Naive thymus-derived CD4-positive, alpha-beta T cell (primary cell): ENCODE results near the gene DAGLA. TPM values are rescaled to one million over a fixed set of nuclear protein-coding genes. Genes with fewer than 3 reads are reported as not detected.
A peak's percentile ranks its signal among the peaks of the same experiment; 100 is the strongest.
"Not testable (repeated sequence)": the region's sequence is repeated elsewhere in the genome, so short reads cannot be mapped to it uniquely, and the experiment has no call there.

ENCODE experiments used
- ATAC-seq: fragments of 150-1000 bp; cut with Tn5 transposase; 2 replicates; pipeline ENCODE4 v1.10.0; 2021; ENCODE audit warnings: mild to moderate bottlenecking, moderate library complexity
- CTCF ChIA-PET: fragments of 350-600 bp; sonication (Branson Sonifier 250); formaldehyde crosslinking; loops from one replicate; lab custom pipeline; 2021; ENCODE audit warnings: antibody characterized with exemption; lab: Charles Lee
- POLR2A ChIA-PET: fragments of 350-600 bp; sonication (Branson Sonifier 250); formaldehyde crosslinking; loops from one replicate; lab custom pipeline; 2021; ENCODE audit warnings: antibody characterized with exemption, inconsistent platforms; lab: Charles Lee
- DNase-seq, 9 donors: peaks; one replicate each; pipeline versions ENCODE4 v3.0.0 to v3.0.0-alpha.2; 2020 to 2022; ENCODE audit warnings: mixed read lengths in 1 of 9
- H3K27ac ChIP-seq: one replicate; pipeline ENCODE4 v1.7.0; 2013; ENCODE audit warnings: mild to moderate bottlenecking, low read depth, low read length, moderate library complexity
- H3K27me3 ChIP-seq, 2 donors: one replicate each; pipeline ENCODE4 v1.7.0; 2013; ENCODE audit warnings: low read length in 2 of 2, mild to moderate bottlenecking in 2 of 2, moderate library complexity in 2 of 2; ENCODE audit not compliant: control insufficient read depth in 2 of 2, insufficient read depth in 2 of 2
- H3K36me3 ChIP-seq, 3 experiments: 1 replicate in 2 of 3; 2 replicates in 1 of 3; pipeline ENCODE4 v1.7.0; 2013; ENCODE audit warnings: low read length in 3 of 3, mild to moderate bottlenecking in 3 of 3, moderate library complexity in 1 of 3; ENCODE audit not compliant: insufficient read depth in 3 of 3, control insufficient read depth in 2 of 3
- H3K4me1 ChIP-seq, 2 donors: one replicate each; pipeline ENCODE4 v1.7.0; 2013; ENCODE audit warnings: low read length in 2 of 2, mild to moderate bottlenecking in 2 of 2, moderate library complexity in 1 of 2; ENCODE audit not compliant: control insufficient read depth in 2 of 2, insufficient read depth in 2 of 2
- H3K4me3 ChIP-seq: 2 replicates; pipeline ENCODE4 v1.7.0; 2013; ENCODE audit warnings: mild to moderate bottlenecking, low read length
- H3K9me3 ChIP-seq, 3 experiments: 1 replicate in 2 of 3; 2 replicates in 1 of 3; pipeline ENCODE4 v1.7.0; 2013; ENCODE audit warnings: low read length in 3 of 3; ENCODE audit not compliant: control insufficient read depth in 2 of 3
- H3K27ac Mint-ChIP-seq, 9 donors: one replicate each; pipeline ENCODE4 v1.8.0; 2020 to 2022; ENCODE audit warnings: mixed read lengths in 9 of 9, mild to moderate bottlenecking in 8 of 9, moderate library complexity in 5 of 9, inconsistent platforms in 2 of 9
- H3K27me3 Mint-ChIP-seq, 5 donors: one replicate each; pipeline ENCODE4 v1.8.0; 2021 to 2022; ENCODE audit warnings: mixed read lengths in 5 of 5, mild to moderate bottlenecking in 1 of 5
- H3K36me3 Mint-ChIP-seq, 5 donors: one replicate each; pipeline ENCODE4 v1.8.0; 2020 to 2022; ENCODE audit warnings: mixed read lengths in 5 of 5, mild to moderate bottlenecking in 3 of 5, inconsistent platforms in 1 of 5
- H3K4me1 Mint-ChIP-seq, 7 donors: one replicate each; pipeline ENCODE4 v1.8.0; 2020 to 2022; ENCODE audit warnings: mixed read lengths in 7 of 7, mild to moderate bottlenecking in 3 of 7, inconsistent platforms in 1 of 7
- H3K4me3 Mint-ChIP-seq, 10 donors: one replicate each; pipeline ENCODE4 v1.8.0; 2020 to 2022; ENCODE audit warnings: mild to moderate bottlenecking in 10 of 10, mixed read lengths in 10 of 10, moderate library complexity in 6 of 10, inconsistent platforms in 2 of 10
- H3K9me3 Mint-ChIP-seq, 11 donors: one replicate each; pipeline ENCODE4 v1.8.0; 2020 to 2022; ENCODE audit warnings: mixed read lengths in 11 of 11, mild to moderate bottlenecking in 4 of 11, inconsistent platforms in 1 of 11, moderate library complexity in 1 of 11
- intact Hi-C, 2 donors: fragments of 100-400 bp; cut with micrococcal nuclease; formaldehyde crosslinking; loops; one replicate each; pipeline ENCODE4 v1.15.1; 2023
- polyA plus RNA-seq, 2 donors: library from polyadenylated mRNA; unstranded; fragments of 300-500 nt; fragmentation: Illumina TruSeq; gene quantifications; one replicate each; pipeline ENCODE4 v1.2.3, GENCODE V29; 2021
- total RNA-seq, 6 experiments: library from RNA in 5 of 6; stranded (reverse) in 5 of 6; gene quantifications; 1 replicate in 5 of 6; 2 replicates in 1 of 6; pipeline ENCODE4 v1.2.3 and lab custom pipeline; 2021 to 2026

Gene DAGLA
- total and polyA plus RNA-seq, 7 experiments from 2014 or later: 0.15 to 2.1 (median 0.26) TPM

DNA sequence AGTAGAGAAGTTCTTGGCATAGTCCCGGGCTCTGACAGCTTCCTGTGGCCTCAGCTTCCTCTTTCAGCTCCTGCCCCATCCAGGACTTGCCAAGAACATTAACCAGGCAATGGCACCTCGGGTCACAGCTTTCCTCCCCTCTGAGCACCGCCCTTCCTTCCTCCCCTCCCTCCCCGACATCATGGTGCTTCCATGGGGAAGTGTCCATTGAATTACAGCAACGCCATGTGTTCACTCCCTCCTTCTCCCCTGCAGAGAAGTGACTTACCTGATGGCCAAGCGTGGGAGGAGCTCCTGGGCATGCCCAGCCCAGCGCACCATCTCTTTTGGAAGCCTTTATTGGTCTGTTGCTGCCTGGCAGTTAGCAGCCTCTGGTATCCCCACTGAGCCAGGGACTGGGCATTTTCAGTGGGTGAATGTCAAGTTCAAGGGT is 25.8 kb upstream of the DAGLA start:
- POLR2A ChIA-PET: no interaction called here
- CTCF ChIA-PET: interaction anchor here (0.7 to 1.4 kb wide), 2 partner anchors 12 to 16 kb away, joined by 3 read pairs; no protein-coding TSS in a partner anchor

DNA sequence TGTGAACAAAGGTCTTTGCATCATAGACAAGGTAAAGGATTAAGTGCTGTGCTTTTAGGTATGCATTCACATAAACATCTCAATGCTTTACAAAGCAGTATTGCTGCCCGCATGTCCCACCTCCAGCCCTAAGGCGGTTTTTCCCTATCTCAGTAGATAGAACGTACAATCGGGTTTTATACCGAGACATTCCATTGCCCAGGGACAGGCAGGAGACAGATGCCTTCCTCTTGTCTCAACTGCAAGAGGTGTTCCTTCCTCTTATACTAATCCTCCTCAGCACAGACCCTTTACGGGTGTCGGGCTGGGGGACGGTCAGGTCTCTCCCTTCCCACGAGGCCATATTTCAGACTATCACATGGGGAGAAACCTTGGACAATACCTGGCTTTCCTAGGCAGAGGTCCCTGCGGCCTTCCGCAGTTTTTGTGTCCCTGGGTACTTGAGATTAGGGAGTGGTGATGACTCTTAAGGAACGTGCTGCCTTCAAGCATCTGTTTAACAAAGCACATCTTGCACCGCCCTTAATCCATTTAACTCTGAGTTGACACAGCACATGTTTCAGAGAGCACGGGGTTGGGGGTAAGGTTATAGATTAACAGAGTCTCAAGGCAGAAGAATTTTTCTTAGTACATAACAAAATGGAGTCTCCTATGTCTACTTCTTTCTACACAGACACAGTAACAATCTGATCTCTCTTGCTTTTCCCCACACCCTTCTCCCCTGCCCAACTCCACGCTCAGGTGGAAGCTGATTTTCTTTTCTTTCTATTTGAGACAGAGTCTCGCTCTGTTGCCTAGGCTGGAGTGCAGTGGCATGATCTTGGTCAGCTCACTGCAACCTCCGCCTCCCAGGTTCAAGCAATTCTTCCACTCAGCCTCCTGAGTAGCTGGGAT is 24.7 kb upstream of the DAGLA start:
- ATAC-seq, intact Hi-C loops, H3K27ac ChIP-seq, H3K27ac Mint-ChIP-seq, H3K4me1 Mint-ChIP-seq, H3K4me3 Mint-ChIP-seq, POLR2A ChIA-PET, H3K9me3 Mint-ChIP-seq, H3K9me3 ChIP-seq, H3K36me3 Mint-ChIP-seq, H3K27me3 ChIP-seq, DNase-seq, H3K4me1 ChIP-seq, H3K4me3 ChIP-seq, H3K36me3 ChIP-seq: not testable (repeated sequence)
- CTCF ChIA-PET: interaction anchor here (1.4 kb wide), 1 partner anchor 17 kb away, joined by 3 read pairs; no protein-coding TSS in a partner anchor
- peaks cover 12 to 24% (median 21%) of the 10 kb centered on the region in 5 donors for H3K27me3 Mint-ChIP-seq

More for the DNA sequence above, 25.8 kb upstream of the DAGLA start:
- DNase-seq (no peak), ATAC-seq (peak; percentile 57)
- Histone ChIP-seq H3K27me3 (no peaks in the 10 kb centered on the region), H3K4me1 (no peaks in the 10 kb centered on the region), H3K9me3 (no peaks in the 10 kb centered on the region), H3K36me3 (no peaks in the 10 kb centered on the region), H3K27ac (no peak overlapping the region), H3K4me3 (no peak overlapping the region)
- no peaks in the 10 kb centered on the region for H3K36me3 Mint-ChIP-seq
- H3K4me1 Mint-ChIP-seq: peaks cover 0 to 4% (median 0%) of the 10 kb centered on the region in 7 donors
- no peak overlapping the region for H3K27ac Mint-ChIP-seq
- H3K27me3 Mint-ChIP-seq: peaks cover 12 to 24% (median 21%) of the 10 kb centered on the region in 5 donors
- H3K9me3 Mint-ChIP-seq: no peaks in the 10 kb centered on the region
- intact Hi-C loops: no loop called here
- H3K4me3 Mint-ChIP-seq: no peak overlapping the region

DNA sequence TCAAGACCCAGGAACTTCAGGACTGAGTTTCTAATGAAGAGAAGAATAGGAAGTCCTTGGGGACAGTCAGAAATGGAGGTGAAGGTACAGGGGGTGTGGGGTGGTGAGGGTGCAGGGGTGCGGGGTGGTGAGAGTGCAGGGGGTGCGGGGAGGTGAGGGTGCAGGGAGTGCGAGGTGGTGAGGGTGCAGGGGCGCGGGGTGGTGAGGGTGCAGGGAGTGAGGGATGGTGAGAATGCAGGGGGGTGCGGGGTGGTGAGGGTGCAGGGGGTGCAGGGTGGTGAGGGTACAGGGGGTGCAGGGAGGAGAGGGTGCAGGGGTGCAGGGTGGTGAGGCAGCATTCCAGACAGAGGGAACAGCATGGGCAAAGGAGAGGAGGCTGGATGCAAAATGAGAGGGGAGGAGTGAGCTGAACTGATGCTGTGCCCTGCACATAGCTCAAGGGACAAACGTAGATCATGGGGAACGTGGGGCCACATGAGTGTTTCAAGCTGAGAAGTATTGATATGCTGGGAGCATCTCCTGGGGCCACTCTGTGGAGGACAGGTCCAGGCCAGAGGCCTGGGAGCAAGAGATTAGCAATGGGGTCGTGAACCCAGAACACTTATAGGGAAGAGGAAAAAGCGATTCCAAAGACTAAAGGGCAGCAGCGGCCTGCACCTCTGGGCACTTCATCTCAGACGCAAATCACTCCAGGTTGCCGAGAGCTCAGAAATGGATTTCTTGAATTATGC is 23.7 kb upstream of the DAGLA start:
- no peak overlapping the region for H3K27ac Mint-ChIP-seq

DNA sequence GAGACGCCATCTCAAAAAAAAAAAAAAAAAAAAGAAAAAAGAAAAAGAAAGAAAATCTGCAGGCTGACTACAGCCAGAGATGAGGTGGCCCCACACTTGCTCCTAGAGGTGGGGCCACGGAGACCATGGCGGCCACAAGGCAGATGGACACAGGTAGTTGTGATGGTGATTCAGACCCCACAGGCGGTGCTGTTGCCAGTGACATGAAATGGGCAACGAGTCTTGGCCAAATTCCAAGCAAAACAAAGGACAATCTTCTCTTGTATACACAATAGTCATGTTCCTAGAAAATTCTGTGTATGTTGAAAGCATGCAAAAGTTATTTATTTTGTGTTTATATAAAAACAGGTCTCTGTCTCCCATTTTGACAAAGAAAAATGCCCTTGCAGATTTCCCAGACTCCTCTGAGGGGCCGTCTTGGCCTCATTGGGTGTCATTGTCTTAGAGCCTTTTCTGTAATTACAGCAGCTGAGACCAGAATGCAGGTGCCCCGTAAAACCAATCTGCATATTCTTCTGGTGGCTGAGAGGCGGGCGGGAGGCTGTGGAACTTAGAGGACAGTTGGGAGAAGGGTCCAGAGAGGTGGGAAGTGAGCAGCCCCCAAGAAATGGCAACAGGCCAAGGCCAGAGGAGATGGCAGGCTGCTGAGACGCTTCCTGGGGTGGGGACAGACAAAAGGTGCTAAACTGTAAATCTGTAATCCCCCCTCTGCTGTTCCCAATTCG is 22.5 kb upstream of the DAGLA start:
- Histone ChIP-seq H3K27ac (no peak overlapping the region), H3K4me3 (no peak overlapping the region), H3K9me3 (no peaks in the 10 kb centered on the region), H3K36me3 (no peaks in the 10 kb centered on the region), H3K27me3 (no peaks in the 10 kb centered on the region), H3K4me1 (no peaks in the 10 kb centered on the region)
- H3K27ac Mint-ChIP-seq: no peak overlapping the region
- peaks cover 0 to 4% (median 0%) of the 10 kb centered on the region in 7 donors for H3K4me1 Mint-ChIP-seq
- no peak overlapping the region for H3K4me3 Mint-ChIP-seq
- no peaks in the 10 kb centered on the region for H3K36me3 Mint-ChIP-seq
- no peaks in the 10 kb centered on the region for H3K9me3 Mint-ChIP-seq
- CTCF ChIA-PET: no interaction called here
- no peak for DNase-seq
- ATAC-seq: no peak
- H3K27me3 Mint-ChIP-seq: peaks cover 12 to 17% (median 14%) of the 10 kb centered on the region in 5 donors
- POLR2A ChIA-PET: no interaction called here
- intact Hi-C loops: no loop called here

More for the DNA sequence above, 23.7 kb upstream of the DAGLA start:
- Histone ChIP-seq H3K4me3 (no peak overlapping the region), H3K4me1 (no peaks in the 10 kb centered on the region), H3K27ac (no peak overlapping the region), H3K27me3 (no peaks in the 10 kb centered on the region), H3K36me3 (no peaks in the 10 kb centered on the region), H3K9me3 (no peaks in the 10 kb centered on the region)
- intact Hi-C loops: no loop called here
- ChIA-PET POLR2A (no interaction called here), CTCF (no interaction called here)
- peaks cover 12 to 24% (median 21%) of the 10 kb centered on the region in 5 donors for H3K27me3 Mint-ChIP-seq
- ATAC-seq (no peak), DNase-seq (no peak)
- no peaks in the 10 kb centered on the region for H3K9me3 Mint-ChIP-seq
- H3K36me3 Mint-ChIP-seq: no peaks in the 10 kb centered on the region
- peaks cover 0 to 4% (median 0%) of the 10 kb centered on the region in 7 donors for H3K4me1 Mint-ChIP-seq
- no peak overlapping the region for H3K4me3 Mint-ChIP-seq

DNA sequence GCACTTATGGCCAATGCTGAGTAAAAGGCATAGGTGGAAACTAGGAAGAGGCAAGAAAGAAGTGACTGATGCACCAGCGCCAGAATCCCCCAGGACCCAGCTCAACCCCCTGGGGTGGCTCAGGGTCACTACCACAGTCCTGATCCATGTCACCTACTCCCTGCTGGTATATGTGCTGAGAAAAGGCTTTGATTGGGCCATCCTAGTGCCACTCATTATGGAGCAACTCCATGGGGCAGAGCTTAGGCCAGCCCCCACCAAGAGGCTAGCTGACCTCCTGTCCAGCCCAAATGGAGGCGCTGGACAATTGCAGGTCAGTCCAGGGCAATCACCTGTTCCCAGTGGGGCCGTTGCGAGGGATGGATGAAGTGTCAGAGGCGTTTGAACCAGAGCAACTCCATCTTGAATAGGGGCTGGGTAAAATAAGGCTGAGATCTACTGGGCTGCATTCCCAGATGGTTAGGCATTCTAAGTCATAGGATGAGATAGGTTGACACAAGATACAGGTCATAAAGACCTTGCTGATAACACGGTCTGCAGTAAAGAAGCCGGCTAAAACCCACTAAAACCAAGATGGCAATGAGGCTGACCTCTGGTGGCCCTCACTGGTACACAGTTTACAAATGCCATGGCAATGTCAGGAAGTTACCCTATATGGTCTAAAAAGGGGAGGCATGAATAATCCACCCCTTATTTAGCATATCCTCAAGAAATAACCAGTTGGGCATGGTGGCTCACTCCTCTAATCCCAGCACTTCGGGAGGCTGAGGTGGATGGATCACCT is 20.6 kb upstream of the DAGLA start:
- no peaks in the 10 kb centered on the region for H3K9me3 ChIP-seq
- Mint-ChIP-seq H3K9me3 (no peaks in the 10 kb centered on the region), H3K4me3 (no peak overlapping the region), H3K36me3 (no peaks in the 10 kb centered on the region), H3K4me1 (no peaks in the 10 kb centered on the region), H3K27ac (no peak overlapping the region), H3K27me3 (peaks cover 0 to 4% (median 2%) of the 10 kb centered on the region in 5 donors)
- no peaks in the 10 kb centered on the region for H3K36me3 ChIP-seq
- no peaks in the 10 kb centered on the region for H3K27me3 ChIP-seq
- intact Hi-C loops: no loop called here
- ChIA-PET CTCF (no interaction called here), POLR2A (no interaction called here)
- H3K4me1 ChIP-seq: no peaks in the 10 kb centered on the region
- ATAC-seq (no peak), DNase-seq (no peak)
- H3K4me3 ChIP-seq: no peak overlapping the region
- H3K27ac ChIP-seq: no peak overlapping the region

DNA sequence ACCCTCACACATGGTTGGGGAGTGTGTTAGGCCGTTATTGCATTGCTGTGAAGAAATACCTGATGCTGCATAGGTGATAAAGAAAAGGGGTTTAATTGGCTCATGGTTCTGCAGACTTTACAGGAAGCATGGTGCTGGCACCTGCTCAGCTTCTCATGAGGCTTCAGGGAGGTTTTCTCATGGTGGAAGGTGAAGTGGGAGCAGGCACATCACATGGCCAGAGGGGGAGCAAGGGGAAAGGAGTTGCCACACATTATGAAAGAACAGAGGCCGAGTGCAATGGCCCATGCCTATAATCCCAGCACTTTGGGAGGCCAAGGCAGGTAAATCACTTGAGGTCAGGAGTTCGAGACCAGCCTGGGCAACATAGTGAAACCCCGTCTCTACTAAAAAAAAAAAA is 19.2 kb upstream of the DAGLA start:
- CTCF ChIA-PET, H3K9me3 ChIP-seq, H3K9me3 Mint-ChIP-seq, H3K27ac ChIP-seq, H3K4me1 ChIP-seq, H3K36me3 Mint-ChIP-seq, H3K4me3 Mint-ChIP-seq, H3K4me1 Mint-ChIP-seq, H3K36me3 ChIP-seq, H3K4me3 ChIP-seq, DNase-seq, ATAC-seq, intact Hi-C loops, H3K27me3 Mint-ChIP-seq, H3K27me3 ChIP-seq, POLR2A ChIA-PET, H3K27ac Mint-ChIP-seq: not testable (repeated sequence)
